Stomach (tissue), 4 donors: Measurements from ENCODE around the gene NOTCH4.

Experiments
- EP300 ChIP-seq: sonication (generic); formaldehyde crosslinking; IDR thresholded peaks from one replicate; pipeline ENCODE4 v1.6.1; 2017; ENCODE audit warnings: antibody characterized with exemption
- POLR2A ChIP-seq, 4 donors: fragments of 450-650 bp; IDR thresholded peaks; one replicate each; pipeline ENCODE4 v1.6.1; 2016; ENCODE audit warnings: antibody characterized with exemption in 4 of 4, control low read depth in 2 of 4, mild to moderate bottlenecking in 1 of 4, moderate library complexity in 1 of 4
- TF ChIP-seq, protein P1 (sequence below), 7 experiments: fragments of 450-650 bp in 4 of 7; fragments of 200-600 bp in 3 of 7; sonication (generic) in 3 of 7; IDR thresholded peaks; one replicate each; pipeline ENCODE4 v1.5.1; 2016 to 2019; ENCODE audit warnings: antibody characterized with exemption in 7 of 7, control low read depth in 2 of 7, mild to moderate bottlenecking in 1 of 7

DNA sequence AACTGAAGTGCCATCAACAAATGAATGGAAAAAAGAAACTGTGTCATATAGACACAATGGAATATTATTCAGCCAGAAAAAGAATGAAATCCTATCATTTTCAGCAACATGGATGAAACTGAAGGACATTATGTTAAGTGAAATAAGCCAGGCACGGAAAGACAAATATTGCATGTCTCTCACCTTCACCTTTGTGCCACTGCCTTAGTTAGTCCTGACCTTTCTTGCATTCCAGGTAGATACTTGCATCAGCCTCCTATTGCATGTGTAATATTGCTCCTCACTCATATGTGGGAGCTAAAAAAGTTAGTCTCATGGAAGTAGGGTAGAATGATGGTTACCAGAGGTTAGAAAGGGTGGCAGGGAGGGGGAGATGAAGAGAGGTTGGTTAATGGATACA is 14.9 kb downstream of the NOTCH4 start:
- TF ChIP-seq, protein P1, sequence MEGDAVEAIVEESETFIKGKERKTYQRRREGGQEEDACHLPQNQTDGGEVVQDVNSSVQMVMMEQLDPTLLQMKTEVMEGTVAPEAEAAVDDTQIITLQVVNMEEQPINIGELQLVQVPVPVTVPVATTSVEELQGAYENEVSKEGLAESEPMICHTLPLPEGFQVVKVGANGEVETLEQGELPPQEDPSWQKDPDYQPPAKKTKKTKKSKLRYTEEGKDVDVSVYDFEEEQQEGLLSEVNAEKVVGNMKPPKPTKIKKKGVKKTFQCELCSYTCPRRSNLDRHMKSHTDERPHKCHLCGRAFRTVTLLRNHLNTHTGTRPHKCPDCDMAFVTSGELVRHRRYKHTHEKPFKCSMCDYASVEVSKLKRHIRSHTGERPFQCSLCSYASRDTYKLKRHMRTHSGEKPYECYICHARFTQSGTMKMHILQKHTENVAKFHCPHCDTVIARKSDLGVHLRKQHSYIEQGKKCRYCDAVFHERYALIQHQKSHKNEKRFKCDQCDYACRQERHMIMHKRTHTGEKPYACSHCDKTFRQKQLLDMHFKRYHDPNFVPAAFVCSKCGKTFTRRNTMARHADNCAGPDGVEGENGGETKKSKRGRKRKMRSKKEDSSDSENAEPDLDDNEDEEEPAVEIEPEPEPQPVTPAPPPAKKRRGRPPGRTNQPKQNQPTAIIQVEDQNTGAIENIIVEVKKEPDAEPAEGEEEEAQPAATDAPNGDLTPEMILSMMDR (IDR thresholded peaks at IDR 0.05) = no peak
- no peak for TF ChIP-seq POLR2A (IDR thresholded peaks at IDR 0.05)
- TF ChIP-seq EP300 = no peak
